Calu3 (cell line): Measurements from ENCODE around the gene ZBTB21. TPM values are rescaled to one million over a fixed set of nuclear protein-coding genes. Genes with fewer than 3 reads are reported as not detected.

Source experiments
- BruUV-seq: library from RNA; stranded (reverse); fragments of 400-500 nt; replicated peaks from 2 replicates; lab custom pipeline; 2021; lab: Mats Ljungman, UMichigan
- CTCF ChIA-PET: fragments of 300-600 bp; sonication (Branson Sonifier 250); formaldehyde crosslinking; loops from one replicate; lab custom pipeline; 2022; ENCODE audit warnings: antibody characterized with exemption; lab: Charles Lee
- DNase-seq: peaks from one replicate; pipeline ENCODE4 v3.0.0; 2022
- H3K27ac Mint-ChIP-seq: one replicate; pipeline ENCODE4 v1.8.0; 2022; ENCODE audit warnings: mixed read lengths; ENCODE audit not compliant: unreplicated experiment
- H3K27me3 Mint-ChIP-seq: one replicate; pipeline ENCODE4 v1.8.0; 2022; ENCODE audit warnings: mixed read lengths; ENCODE audit not compliant: unreplicated experiment
- H3K36me3 Mint-ChIP-seq: one replicate; pipeline ENCODE4 v1.8.0; 2022; ENCODE audit warnings: mild to moderate bottlenecking, moderate library complexity, mixed read lengths; ENCODE audit not compliant: insufficient read depth, unreplicated experiment
- H3K4me1 Mint-ChIP-seq: one replicate; pipeline ENCODE4 v1.8.0; 2022; ENCODE audit warnings: mild to moderate bottlenecking, low read depth, mixed read lengths; ENCODE audit not compliant: unreplicated experiment
- H3K4me3 Mint-ChIP-seq: one replicate; pipeline ENCODE4 v1.8.0; 2022; ENCODE audit warnings: mild to moderate bottlenecking, low read depth, moderate library complexity, mixed read lengths; ENCODE audit not compliant: unreplicated experiment
- H3K9me3 Mint-ChIP-seq: one replicate; pipeline ENCODE4 v1.8.0; 2022; ENCODE audit warnings: low read depth, mixed read lengths; ENCODE audit not compliant: unreplicated experiment
- intact Hi-C: fragments of 100-400 bp; cut with micrococcal nuclease; formaldehyde crosslinking; loops from one replicate; pipeline ENCODE4 v1.10.0; 2022; ENCODE audit not compliant: unreplicated experiment
- total RNA-seq: library from RNA; stranded (reverse); gene quantifications from 2 replicates; pipeline ENCODE4 v1.2.3, GENCODE V29; 2022
- TF ChIP-seq, protein P1 (sequence below): fragments of 200-600 bp; IDR thresholded peaks from one replicate; pipeline ENCODE4 v1.8.0; 2022; ENCODE audit warnings: antibody characterized with exemption; ENCODE audit not compliant: unreplicated experiment

ZBTB21 gene
- total RNA-seq, 1 experiment from 2014 or later: 14.5 TPM

DNA sequence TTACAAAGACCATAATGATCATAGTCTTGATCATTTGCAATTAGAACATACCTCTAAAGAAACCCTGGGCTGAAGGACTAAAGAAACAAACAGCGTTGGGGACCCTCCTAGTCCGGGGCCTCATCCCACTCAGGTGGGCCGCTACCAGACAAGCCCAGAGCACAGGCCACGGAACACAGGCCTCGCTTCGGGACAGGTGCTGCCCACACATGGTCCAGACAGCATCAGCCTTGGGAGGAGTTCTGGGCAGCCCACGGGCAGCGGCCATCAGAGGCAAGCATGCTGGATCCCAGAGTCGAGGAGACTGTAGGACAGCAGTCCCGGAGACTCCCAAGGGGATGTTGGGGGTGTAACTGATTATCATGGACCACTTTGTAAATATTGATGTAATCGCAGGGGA is 61.3 kb downstream of the ZBTB21 start:
- Mint-ChIP-seq H3K4me1 (no peaks in the 10 kb centered on the region), H3K27me3 (no peaks in the 10 kb centered on the region), H3K27ac (no peak overlapping the region), H3K4me3 (no peak overlapping the region), H3K9me3 (no peaks in the 10 kb centered on the region), H3K36me3 (peaks cover 15% of the 10 kb centered on the region)
- DNase-seq: no peak
- CTCF ChIA-PET: no interaction called here
- TF ChIP-seq, protein P1, sequence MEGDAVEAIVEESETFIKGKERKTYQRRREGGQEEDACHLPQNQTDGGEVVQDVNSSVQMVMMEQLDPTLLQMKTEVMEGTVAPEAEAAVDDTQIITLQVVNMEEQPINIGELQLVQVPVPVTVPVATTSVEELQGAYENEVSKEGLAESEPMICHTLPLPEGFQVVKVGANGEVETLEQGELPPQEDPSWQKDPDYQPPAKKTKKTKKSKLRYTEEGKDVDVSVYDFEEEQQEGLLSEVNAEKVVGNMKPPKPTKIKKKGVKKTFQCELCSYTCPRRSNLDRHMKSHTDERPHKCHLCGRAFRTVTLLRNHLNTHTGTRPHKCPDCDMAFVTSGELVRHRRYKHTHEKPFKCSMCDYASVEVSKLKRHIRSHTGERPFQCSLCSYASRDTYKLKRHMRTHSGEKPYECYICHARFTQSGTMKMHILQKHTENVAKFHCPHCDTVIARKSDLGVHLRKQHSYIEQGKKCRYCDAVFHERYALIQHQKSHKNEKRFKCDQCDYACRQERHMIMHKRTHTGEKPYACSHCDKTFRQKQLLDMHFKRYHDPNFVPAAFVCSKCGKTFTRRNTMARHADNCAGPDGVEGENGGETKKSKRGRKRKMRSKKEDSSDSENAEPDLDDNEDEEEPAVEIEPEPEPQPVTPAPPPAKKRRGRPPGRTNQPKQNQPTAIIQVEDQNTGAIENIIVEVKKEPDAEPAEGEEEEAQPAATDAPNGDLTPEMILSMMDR: no peak
- intact Hi-C loops: no loop called here
- BruUV-seq: no TSS peak

DNA sequence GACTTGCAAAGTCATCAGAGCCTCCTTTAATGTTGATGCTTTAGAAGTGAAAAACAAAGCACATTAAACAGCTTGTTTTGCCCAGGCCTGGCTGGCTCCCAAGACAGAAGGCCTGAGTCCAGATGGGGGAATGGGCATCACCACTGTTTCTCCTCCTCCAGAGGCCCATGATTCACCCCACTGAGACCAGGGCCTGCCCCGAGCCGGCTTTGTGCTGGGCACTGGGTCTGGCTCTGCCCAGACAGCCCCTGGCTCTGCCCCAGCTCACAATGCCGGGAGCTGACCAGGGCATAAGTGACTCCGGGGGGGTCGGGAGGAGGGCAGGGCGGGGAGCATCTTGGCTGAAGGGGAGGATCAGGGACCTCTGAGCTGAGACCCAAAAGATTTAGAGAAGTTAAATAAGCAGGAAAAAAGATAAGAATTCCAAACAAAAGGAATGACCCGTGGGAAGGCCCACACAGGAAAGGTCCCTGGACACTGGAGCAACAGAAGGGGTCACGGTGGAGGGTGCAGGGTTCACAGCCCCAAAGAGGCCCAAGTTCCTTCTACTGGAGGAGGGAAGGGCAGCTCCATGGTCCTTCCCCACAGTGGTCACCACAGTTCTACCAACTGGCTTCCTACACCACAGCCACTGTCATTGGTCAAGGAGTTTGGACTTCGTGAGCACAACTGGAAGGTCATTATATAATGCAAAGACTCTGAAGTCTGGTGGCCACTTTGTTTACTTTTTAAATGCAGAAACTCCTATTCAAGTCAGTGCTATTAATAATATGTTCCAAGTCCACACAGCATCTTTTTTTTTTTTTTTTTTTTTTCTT is 61.9 kb downstream of the ZBTB21 start:
- no peaks in the 10 kb centered on the region for H3K27me3 Mint-ChIP-seq
- H3K4me3 Mint-ChIP-seq: no peak overlapping the region
- CTCF ChIA-PET: interaction anchor here (0.6 kb wide), 2 partner anchors 367 to 1873 kb away, joined by 3 read pairs; no protein-coding TSS in a partner anchor
- H3K27ac Mint-ChIP-seq: no peak overlapping the region
- H3K36me3 Mint-ChIP-seq: peaks cover 13% of the 10 kb centered on the region
- H3K4me1 Mint-ChIP-seq: no peaks in the 10 kb centered on the region
- no TSS peak for BruUV-seq
- TF ChIP-seq, protein P1: no peak
- intact Hi-C loops: no loop called here
- no peak for DNase-seq
- H3K9me3 Mint-ChIP-seq: no peaks in the 10 kb centered on the region

DNA sequence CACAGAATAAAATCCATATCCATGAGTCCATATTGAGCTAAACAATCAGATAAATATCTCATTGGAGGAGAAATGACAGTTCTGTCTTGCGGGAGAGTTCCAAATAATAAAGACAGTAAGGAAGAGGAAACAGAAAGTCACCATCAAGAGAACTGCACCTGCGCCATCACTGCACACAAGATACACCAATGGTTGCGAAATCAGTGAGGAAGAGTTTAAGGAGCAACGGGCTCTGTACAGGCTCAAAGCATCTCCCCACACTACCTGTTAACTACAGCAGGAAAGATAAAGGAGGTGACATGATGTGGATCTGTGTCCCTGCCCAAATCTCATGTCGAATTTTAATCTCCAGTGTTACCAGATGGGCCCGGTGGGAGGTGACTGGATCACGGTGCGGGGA is 64.2 kb downstream of the ZBTB21 start:
- DNase-seq: no peak
- intact Hi-C loops: no loop called here
- Mint-ChIP-seq H3K36me3 (no peaks in the 10 kb centered on the region), H3K4me1 (no peaks in the 10 kb centered on the region), H3K4me3 (no peak overlapping the region), H3K27me3 (no peaks in the 10 kb centered on the region), H3K27ac (no peak overlapping the region), H3K9me3 (no peaks in the 10 kb centered on the region)
- TF ChIP-seq, protein P1: no peak
- no TSS peak for BruUV-seq
- CTCF ChIA-PET: no interaction called here

DNA sequence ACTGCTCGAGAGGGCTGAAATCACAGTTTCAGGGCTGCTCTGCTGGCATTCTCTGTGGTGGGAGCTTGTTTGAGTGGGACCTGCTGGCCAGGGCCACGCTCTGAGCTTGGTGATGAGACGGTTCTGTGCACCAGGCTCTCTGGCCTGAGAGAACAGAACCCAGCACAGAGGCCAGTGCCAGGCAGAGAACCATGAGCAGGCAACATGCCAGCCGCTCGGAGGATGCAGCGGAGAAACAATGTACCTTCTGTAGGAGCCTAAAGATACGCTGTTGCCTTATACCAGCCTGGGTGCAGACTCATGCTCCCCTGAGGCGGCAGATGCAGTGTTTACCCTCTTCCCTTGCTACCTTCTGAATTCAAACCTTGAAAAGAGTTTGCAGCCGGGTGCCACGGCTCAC is 66.3 kb downstream of the ZBTB21 start:
- no peaks in the 10 kb centered on the region for H3K9me3 Mint-ChIP-seq
- no peaks in the 10 kb centered on the region for H3K36me3 Mint-ChIP-seq
- no peak overlapping the region for H3K27ac Mint-ChIP-seq
- H3K4me3 Mint-ChIP-seq: no peak overlapping the region
- TF ChIP-seq, protein P1: no peak
- no TSS peak for BruUV-seq
- no peaks in the 10 kb centered on the region for H3K4me1 Mint-ChIP-seq
- intact Hi-C loops: no loop called here
- H3K27me3 Mint-ChIP-seq: no peaks in the 10 kb centered on the region
- DNase-seq: no peak
- CTCF ChIA-PET: no interaction called here
